Thyroid gland (tissue), 4 donors: ENCODE data around the gene JOSD2.

Source experiments
- CTCF ChIP-seq, 6 experiments: fragments of 200-600 bp in 3 of 6; fragments of 450-650 bp in 3 of 6; sonication (generic) in 3 of 6; IDR thresholded peaks; one replicate each; pipeline ENCODE4 v1.5.1; 2016 to 2019; ENCODE audit warnings: antibody characterized with exemption in 6 of 6, mild to moderate bottlenecking in 2 of 6, inconsistent platforms in 1 of 6, moderate library complexity in 1 of 6
- POLR2A ChIP-seq, 2 donors: fragments of 450-650 bp; IDR thresholded peaks; one replicate each; pipeline ENCODE4 v1.6.1; 2017; ENCODE audit warnings: antibody characterized with exemption in 2 of 2, mild to moderate bottlenecking in 2 of 2, moderate library complexity in 1 of 2

GRCh38 chr19:50480281-50481111, 30.5 kb downstream of the JOSD2 start:
- TF ChIP-seq CTCF (IDR thresholded peaks at IDR 0.05) (no peak), POLR2A (IDR thresholded peaks at IDR 0.05) (no peak)
